K562 (cell line): ENCODE results near the gene IL17RC. TPM values are rescaled to one million over a fixed set of nuclear protein-coding genes. Genes with fewer than 3 reads are reported as not detected.

Experiments used
- CBFA2T2 ChIP-seq: fragments of 450-650 bp; conservative IDR thresholded peaks from 2 replicates; pipeline ENCODE4 v1.6.1; 2017; ENCODE audit warnings: mild to moderate bottlenecking
- EHMT2 ChIP-seq: fragments of 450-650 bp; IDR thresholded peaks from 2 replicates; pipeline ENCODE4 v1.6.1; 2018; ENCODE audit warnings: antibody characterized with exemption
- HDAC2 ChIP-seq: fragments of 450-650 bp; IDR thresholded peaks from 2 replicates; pipeline ENCODE4 v1.6.1; 2016; ENCODE audit warnings: mild to moderate bottlenecking
- MECOM ChIP-seq: fragments of 250-450 bp; sonication (Bioruptor Pico); IDR thresholded peaks from 2 replicates; pipeline ENCODE4 v1.8.0; 2022; ENCODE audit warnings: inconsistent platforms
- PML ChIP-seq: IDR thresholded peaks from 2 replicates; pipeline ENCODE4 v1.6.1; 2012; ENCODE audit warnings: low read length, inconsistent platforms
- POLR2AphosphoS5 ChIP-seq: IDR thresholded peaks from 2 replicates; pipeline ENCODE4 v1.6.1; 2011; ENCODE audit warnings: mild to moderate bottlenecking, low read depth, low read length, moderate library complexity; ENCODE audit not compliant: control insufficient read depth, insufficient read depth
- RBM15 ChIP-seq: fragments of 200-400 bp; formaldehyde crosslinking; IDR thresholded peaks from 2 replicates; pipeline ENCODE4 v1.6.1; 2018; ENCODE audit warnings: mild to moderate bottlenecking, low read length, moderate library complexity; ENCODE audit not compliant: insufficient read depth
- SOX6 ChIP-seq: fragments of 450-650 bp; IDR thresholded peaks from 2 replicates; pipeline ENCODE4 v1.6.1; 2014; ENCODE audit warnings: mild to moderate bottlenecking
- ZNF146 ChIP-seq: IDR thresholded peaks from one replicate; pipeline ENCODE4 v1.6.1; 2018; ENCODE audit warnings: missing compliant biosample characterization; ENCODE audit not compliant: unreplicated experiment
- ZNF165 ChIP-seq: fragments of 250-450 bp; sonication (Bioruptor Pico); IDR thresholded peaks from 2 replicates; pipeline ENCODE4 v1.4.0; 2020; ENCODE audit warnings: borderline replicate concordance
- ZNF24 ChIP-seq: fragments of 450-650 bp; IDR thresholded peaks from 2 replicates; pipeline ENCODE4 v1.6.1; 2016
- ZNF444 ChIP-seq: fragments of 250-450 bp; sonication (Bioruptor Pico); IDR thresholded peaks from 2 replicates; pipeline ENCODE4 v1.4.0; 2020; ENCODE audit warnings: mild to moderate bottlenecking, moderate library complexity
- ZNF507 ChIP-seq: conservative IDR thresholded peaks from 2 replicates; pipeline ENCODE4 v1.6.1; 2017; ENCODE audit warnings: missing genetic modification characterization, missing compliant biosample characterization
- polyA plus RNA-seq, 8 experiments: library from polyadenylated mRNA; depleted of rRNA in 4 of 8; stranded (reverse) in 5 of 8; unstranded in 3 of 8; fragments of >200 nt; fragmentation: Nextera tagmentation in 2 of 8; fragmentation: Illumina TruSeq in 1 of 8; extraction: Ambion mirVana in 2 of 8; extraction: Trizol in 1 of 8; gene quantifications; 2 replicates each; pipeline versions ENCODE4 v1.2.1 to v1.2.3, GENCODE V29; 2011 to 2014; ENCODE audit warnings: inconsistent platforms in 1 of 8, missing spikeins in 1 of 8
- total RNA-seq, 7 experiments: library from RNA; depleted of rRNA in 6 of 7; stranded (reverse); fragments of >200 nt in 6 of 7; fragmentation: Illumina TruSeq in 2 of 7; extraction: Trizol in 2 of 7; gene quantifications; 2 replicates each; pipeline versions ENCODE4 v1.2.1 to v1.2.3, GENCODE V29; 2011 to 2021; ENCODE audit warnings: low replicate concordance in 1 of 7
- TF ChIP-seq, protein P1 (sequence below), 2 experiments: fragments of 450-650 bp; formaldehyde crosslinking in 1 of 2; IDR thresholded peaks; 2 replicates each; pipeline versions ENCODE4 v1.4.0 to v1.6.1; 2014 to 2020; ENCODE audit warnings: mild to moderate bottlenecking in 2 of 2, borderline replicate concordance in 1 of 2, low read depth in 1 of 2
- TF ChIP-seq, protein P2 (sequence below): sonication (generic); formaldehyde crosslinking; IDR thresholded peaks from 2 replicates; pipeline ENCODE4 v1.8.0; 2022; ENCODE audit warnings: mild to moderate bottlenecking, missing genetic modification reagents
- TF ChIP-seq, protein P3 (sequence below): IDR thresholded peaks from 3 replicates; pipeline ENCODE4 v1.6.1; 2011; ENCODE audit warnings: borderline replicate concordance, mild to moderate bottlenecking, moderate library complexity; ENCODE audit not compliant: insufficient read length; ENCODE audit errors: extremely low read depth

The IL17RC gene
- total and polyA plus RNA-seq, 9 of the 15 experiments (the other 6 are each of a cell fraction or from before 2014, with no cell fraction given): 0.15 to 11.4 (median 7.1) TPM; not detected in 1

DNA sequence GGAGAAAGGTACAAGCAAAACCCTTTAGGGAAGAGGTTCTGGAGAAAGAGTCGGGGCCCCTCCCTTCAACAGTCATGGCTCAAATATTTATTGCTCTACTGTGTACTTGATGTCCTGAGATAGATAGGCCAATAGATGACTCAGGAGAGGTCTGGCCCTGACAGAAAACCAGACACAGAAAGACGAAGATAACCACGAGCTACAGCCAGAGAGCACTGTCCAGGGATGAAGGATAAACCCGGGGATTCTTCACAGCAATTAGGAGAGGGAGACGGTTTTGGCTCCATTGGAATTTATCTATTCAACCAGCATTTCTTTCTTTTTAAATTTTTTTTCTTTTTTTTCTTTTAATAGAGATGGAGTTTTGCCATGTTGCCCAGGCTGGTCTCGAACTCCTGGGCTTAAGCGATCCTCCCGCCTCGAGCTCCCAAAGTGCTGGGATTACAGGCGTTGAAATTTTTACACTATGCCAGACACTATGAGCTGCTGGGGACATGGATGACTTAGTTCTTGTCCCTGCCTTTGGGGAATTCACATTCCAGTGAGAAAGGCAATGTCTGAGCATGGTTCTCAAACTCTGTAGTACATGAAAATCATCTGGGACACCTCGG lies 32.2 kb upstream of the IL17RC start (continued):
- TF ChIP-seq, protein P1, sequence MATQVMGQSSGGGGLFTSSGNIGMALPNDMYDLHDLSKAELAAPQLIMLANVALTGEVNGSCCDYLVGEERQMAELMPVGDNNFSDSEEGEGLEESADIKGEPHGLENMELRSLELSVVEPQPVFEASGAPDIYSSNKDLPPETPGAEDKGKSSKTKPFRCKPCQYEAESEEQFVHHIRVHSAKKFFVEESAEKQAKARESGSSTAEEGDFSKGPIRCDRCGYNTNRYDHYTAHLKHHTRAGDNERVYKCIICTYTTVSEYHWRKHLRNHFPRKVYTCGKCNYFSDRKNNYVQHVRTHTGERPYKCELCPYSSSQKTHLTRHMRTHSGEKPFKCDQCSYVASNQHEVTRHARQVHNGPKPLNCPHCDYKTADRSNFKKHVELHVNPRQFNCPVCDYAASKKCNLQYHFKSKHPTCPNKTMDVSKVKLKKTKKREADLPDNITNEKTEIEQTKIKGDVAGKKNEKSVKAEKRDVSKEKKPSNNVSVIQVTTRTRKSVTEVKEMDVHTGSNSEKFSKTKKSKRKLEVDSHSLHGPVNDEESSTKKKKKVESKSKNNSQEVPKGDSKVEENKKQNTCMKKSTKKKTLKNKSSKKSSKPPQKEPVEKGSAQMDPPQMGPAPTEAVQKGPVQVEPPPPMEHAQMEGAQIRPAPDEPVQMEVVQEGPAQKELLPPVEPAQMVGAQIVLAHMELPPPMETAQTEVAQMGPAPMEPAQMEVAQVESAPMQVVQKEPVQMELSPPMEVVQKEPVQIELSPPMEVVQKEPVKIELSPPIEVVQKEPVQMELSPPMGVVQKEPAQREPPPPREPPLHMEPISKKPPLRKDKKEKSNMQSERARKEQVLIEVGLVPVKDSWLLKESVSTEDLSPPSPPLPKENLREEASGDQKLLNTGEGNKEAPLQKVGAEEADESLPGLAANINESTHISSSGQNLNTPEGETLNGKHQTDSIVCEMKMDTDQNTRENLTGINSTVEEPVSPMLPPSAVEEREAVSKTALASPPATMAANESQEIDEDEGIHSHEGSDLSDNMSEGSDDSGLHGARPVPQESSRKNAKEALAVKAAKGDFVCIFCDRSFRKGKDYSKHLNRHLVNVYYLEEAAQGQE (IDR thresholded peaks at IDR 0.05; ENCODE audit: borderline replicate concordance): peak; percentile 19; the same call in 1 of the 2 replicates
- TF ChIP-seq, protein P1 (CRISPR knock-in tag; IDR thresholded peaks at IDR 0.05; ENCODE audit: low read depth): no peak
- TF ChIP-seq ZNF507 (tag): no peak
- TF ChIP-seq SOX6: 0 out of 2 replicates have a peak, but pooled peaks have one; percentile 54
- no peak for TF ChIP-seq ZNF165 (CRISPR knock-in tag)
- TF ChIP-seq HDAC2: 0 out of 2 replicates have a peak, but pooled peaks have one; percentile 59
- TF ChIP-seq RBM15: no peak
- peak; percentile 68 for TF ChIP-seq CBFA2T2
- TF ChIP-seq MECOM (CRISPR knock-in tag): peak; percentile 76; the same call in 1 of the 2 replicates
- peak; percentile 69; the same call in 1 of the 2 replicates for TF ChIP-seq POLR2AphosphoS5
- peak; percentile 23; the same call in 1 of the 2 replicates for TF ChIP-seq EHMT2
- TF ChIP-seq, protein P2, sequence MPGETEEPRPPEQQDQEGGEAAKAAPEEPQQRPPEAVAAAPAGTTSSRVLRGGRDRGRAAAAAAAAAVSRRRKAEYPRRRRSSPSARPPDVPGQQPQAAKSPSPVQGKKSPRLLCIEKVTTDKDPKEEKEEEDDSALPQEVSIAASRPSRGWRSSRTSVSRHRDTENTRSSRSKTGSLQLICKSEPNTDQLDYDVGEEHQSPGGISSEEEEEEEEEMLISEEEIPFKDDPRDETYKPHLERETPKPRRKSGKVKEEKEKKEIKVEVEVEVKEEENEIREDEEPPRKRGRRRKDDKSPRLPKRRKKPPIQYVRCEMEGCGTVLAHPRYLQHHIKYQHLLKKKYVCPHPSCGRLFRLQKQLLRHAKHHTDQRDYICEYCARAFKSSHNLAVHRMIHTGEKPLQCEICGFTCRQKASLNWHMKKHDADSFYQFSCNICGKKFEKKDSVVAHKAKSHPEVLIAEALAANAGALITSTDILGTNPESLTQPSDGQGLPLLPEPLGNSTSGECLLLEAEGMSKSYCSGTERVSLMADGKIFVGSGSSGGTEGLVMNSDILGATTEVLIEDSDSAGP: no peak
- TF ChIP-seq, protein P3, sequence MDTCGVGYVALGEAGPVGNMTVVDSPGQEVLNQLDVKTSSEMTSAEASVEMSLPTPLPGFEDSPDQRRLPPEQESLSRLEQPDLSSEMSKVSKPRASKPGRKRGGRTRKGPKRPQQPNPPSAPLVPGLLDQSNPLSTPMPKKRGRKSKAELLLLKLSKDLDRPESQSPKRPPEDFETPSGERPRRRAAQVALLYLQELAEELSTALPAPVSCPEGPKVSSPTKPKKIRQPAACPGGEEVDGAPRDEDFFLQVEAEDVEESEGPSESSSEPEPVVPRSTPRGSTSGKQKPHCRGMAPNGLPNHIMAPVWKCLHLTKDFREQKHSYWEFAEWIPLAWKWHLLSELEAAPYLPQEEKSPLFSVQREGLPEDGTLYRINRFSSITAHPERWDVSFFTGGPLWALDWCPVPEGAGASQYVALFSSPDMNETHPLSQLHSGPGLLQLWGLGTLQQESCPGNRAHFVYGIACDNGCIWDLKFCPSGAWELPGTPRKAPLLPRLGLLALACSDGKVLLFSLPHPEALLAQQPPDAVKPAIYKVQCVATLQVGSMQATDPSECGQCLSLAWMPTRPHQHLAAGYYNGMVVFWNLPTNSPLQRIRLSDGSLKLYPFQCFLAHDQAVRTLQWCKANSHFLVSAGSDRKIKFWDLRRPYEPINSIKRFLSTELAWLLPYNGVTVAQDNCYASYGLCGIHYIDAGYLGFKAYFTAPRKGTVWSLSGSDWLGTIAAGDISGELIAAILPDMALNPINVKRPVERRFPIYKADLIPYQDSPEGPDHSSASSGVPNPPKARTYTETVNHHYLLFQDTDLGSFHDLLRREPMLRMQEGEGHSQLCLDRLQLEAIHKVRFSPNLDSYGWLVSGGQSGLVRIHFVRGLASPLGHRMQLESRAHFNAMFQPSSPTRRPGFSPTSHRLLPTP: peak; percentile 37
- TF ChIP-seq ZNF24: no peak
- TF ChIP-seq PML: 0 out of 2 replicates have a peak, but pooled peaks have one; percentile 26
- no peak for TF ChIP-seq ZNF444
- no peak for TF ChIP-seq ZNF146 (CRISPR knock-in tag)
